HCT116 (cell line): ENCODE data around the gene RIC8A.
"Not testable (repeated sequence)": the region's sequence is repeated elsewhere in the genome, so short reads cannot be mapped to it uniquely, and the experiment has no call there.

Source experiments
- CEBPB ChIP-seq: IDR thresholded peaks from 2 replicates; pipeline ENCODE4 v1.6.1; 2012; ENCODE audit warnings: low read depth
- EZH2phosphoT487 ChIP-seq: fragments of 200-600 bp; IDR thresholded peaks from 2 replicates; pipeline ENCODE4 v1.6.1; 2018; ENCODE audit warnings: antibody characterized with exemption, borderline replicate concordance
- FOSL1 ChIP-seq: IDR thresholded peaks from 2 replicates; pipeline ENCODE4 v1.6.1; 2012; ENCODE audit warnings: low read depth
- JUND ChIP-seq: IDR thresholded peaks from 2 replicates; pipeline ENCODE4 v1.6.1; 2012
- POLR2A ChIP-seq: IDR thresholded peaks from 2 replicates; pipeline ENCODE4 v1.7.0; 2011; ENCODE audit warnings: borderline replicate concordance; ENCODE audit not compliant: insufficient read depth, insufficient read length; ENCODE audit errors: extremely low read depth
- POLR2AphosphoS5 ChIP-seq: IDR thresholded peaks from 2 replicates; pipeline ENCODE4 v1.6.1; 2011; ENCODE audit warnings: mild to moderate bottlenecking, low read depth, low read length, moderate library complexity
- SP1 ChIP-seq: IDR thresholded peaks from 2 replicates; pipeline ENCODE4 v1.6.1; 2012; ENCODE audit warnings: low read depth
- SRF ChIP-seq: IDR thresholded peaks from 2 replicates; pipeline ENCODE4 v1.6.1; 2012; ENCODE audit warnings: low read depth
- TCF7L2 ChIP-seq: IDR thresholded peaks from 2 replicates; pipeline ENCODE4 v1.7.0; 2011; ENCODE audit warnings: borderline replicate concordance, inconsistent platforms; ENCODE audit not compliant: insufficient read depth, insufficient read length; ENCODE audit errors: extremely low read depth
- YY1 ChIP-seq: IDR thresholded peaks from 2 replicates; pipeline ENCODE4 v1.6.1; 2011; ENCODE audit warnings: low read length, low read depth, moderate library complexity, mild to moderate bottlenecking; ENCODE audit not compliant: insufficient replicate concordance; ENCODE audit errors: extremely low read depth
- ZNF274 ChIP-seq: fragments of 200-500 bp; sonication (Bioruptor generic); IDR thresholded peaks from 2 replicates; pipeline ENCODE4 v1.6.1; 2014; ENCODE audit warnings: mild to moderate bottlenecking, low read depth, low read length, inconsistent platforms
- TF ChIP-seq, protein P1 (sequence below), 3 experiments: fragments of 200-600 bp in 1 of 3; sonication (generic) in 1 of 3; IDR thresholded peaks in 2 of 3; conservative IDR thresholded peaks in 1 of 3; 2 replicates each; pipeline ENCODE4 v1.5.1; 2012 to 2017; ENCODE audit warnings: low read depth in 2 of 3, low read length in 2 of 3, antibody characterized with exemption in 1 of 3, borderline replicate concordance in 1 of 3, control low read depth in 1 of 3, mild to moderate bottlenecking in 1 of 3, mixed read lengths in 1 of 3, mixed run types in 1 of 3, moderate library complexity in 1 of 3; ENCODE audit not compliant: insufficient read depth in 1 of 3
- TF ChIP-seq, protein P2 (sequence below): IDR thresholded peaks from 2 replicates; pipeline ENCODE4 v1.6.1; 2012; ENCODE audit warnings: low read depth
- TF ChIP-seq, protein P3 (sequence below): IDR thresholded peaks from 2 replicates; pipeline ENCODE4 v1.6.1; 2012

DNA sequence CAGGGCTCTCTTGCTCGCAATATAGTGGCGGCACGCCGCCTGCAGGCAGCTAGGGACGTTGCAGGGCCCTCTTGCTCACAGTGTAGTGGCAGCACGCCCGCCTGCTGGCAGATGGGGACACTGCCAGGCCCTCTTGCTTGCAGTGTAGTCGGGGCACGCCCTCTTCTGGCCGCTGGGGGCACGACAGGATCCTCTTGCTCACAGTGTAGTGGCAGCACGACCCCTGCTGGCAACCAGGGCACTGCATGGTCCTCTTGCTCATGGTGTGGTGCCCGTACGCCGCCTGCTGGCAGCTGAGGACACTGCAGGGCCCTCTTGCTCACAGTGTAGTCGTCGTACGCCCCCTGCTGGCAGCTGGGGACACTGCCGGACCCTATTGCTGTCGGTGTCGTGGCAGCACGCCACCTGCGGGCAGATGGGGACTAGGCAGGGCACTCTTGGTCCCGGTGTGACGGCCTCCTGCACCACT, 17.6 kb upstream of the RIC8A start:
- TF ChIP-seq ZNF274, POLR2A, CEBPB, YY1, SRF, TCF7L2, POLR2AphosphoS5, FOSL1, JUND, SP1, EZH2phosphoT487: not testable (repeated sequence)
- TF ChIP-seq, protein P1, sequence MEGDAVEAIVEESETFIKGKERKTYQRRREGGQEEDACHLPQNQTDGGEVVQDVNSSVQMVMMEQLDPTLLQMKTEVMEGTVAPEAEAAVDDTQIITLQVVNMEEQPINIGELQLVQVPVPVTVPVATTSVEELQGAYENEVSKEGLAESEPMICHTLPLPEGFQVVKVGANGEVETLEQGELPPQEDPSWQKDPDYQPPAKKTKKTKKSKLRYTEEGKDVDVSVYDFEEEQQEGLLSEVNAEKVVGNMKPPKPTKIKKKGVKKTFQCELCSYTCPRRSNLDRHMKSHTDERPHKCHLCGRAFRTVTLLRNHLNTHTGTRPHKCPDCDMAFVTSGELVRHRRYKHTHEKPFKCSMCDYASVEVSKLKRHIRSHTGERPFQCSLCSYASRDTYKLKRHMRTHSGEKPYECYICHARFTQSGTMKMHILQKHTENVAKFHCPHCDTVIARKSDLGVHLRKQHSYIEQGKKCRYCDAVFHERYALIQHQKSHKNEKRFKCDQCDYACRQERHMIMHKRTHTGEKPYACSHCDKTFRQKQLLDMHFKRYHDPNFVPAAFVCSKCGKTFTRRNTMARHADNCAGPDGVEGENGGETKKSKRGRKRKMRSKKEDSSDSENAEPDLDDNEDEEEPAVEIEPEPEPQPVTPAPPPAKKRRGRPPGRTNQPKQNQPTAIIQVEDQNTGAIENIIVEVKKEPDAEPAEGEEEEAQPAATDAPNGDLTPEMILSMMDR (IDR thresholded peaks at IDR 0.05 in 2 of 3, conservative IDR thresholded peaks at IDR 0.05 in 1 of 3; ENCODE audit: borderline replicate concordance in 1 of 3, insufficient read depth in 1 of 3, low read depth in 2 of 3, low read length in 2 of 3), result peak; percentile 9 to 28 (median 17); a peak in 3 of 6 replicates
- TF ChIP-seq, protein P2, sequence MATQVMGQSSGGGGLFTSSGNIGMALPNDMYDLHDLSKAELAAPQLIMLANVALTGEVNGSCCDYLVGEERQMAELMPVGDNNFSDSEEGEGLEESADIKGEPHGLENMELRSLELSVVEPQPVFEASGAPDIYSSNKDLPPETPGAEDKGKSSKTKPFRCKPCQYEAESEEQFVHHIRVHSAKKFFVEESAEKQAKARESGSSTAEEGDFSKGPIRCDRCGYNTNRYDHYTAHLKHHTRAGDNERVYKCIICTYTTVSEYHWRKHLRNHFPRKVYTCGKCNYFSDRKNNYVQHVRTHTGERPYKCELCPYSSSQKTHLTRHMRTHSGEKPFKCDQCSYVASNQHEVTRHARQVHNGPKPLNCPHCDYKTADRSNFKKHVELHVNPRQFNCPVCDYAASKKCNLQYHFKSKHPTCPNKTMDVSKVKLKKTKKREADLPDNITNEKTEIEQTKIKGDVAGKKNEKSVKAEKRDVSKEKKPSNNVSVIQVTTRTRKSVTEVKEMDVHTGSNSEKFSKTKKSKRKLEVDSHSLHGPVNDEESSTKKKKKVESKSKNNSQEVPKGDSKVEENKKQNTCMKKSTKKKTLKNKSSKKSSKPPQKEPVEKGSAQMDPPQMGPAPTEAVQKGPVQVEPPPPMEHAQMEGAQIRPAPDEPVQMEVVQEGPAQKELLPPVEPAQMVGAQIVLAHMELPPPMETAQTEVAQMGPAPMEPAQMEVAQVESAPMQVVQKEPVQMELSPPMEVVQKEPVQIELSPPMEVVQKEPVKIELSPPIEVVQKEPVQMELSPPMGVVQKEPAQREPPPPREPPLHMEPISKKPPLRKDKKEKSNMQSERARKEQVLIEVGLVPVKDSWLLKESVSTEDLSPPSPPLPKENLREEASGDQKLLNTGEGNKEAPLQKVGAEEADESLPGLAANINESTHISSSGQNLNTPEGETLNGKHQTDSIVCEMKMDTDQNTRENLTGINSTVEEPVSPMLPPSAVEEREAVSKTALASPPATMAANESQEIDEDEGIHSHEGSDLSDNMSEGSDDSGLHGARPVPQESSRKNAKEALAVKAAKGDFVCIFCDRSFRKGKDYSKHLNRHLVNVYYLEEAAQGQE, result not testable (repeated sequence)
- TF ChIP-seq, protein P3, sequence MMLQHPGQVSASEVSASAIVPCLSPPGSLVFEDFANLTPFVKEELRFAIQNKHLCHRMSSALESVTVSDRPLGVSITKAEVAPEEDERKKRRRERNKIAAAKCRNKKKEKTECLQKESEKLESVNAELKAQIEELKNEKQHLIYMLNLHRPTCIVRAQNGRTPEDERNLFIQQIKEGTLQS, result not testable (repeated sequence)
